Ovary (tissue), 3 donors: ENCODE measurements around the gene SCO2.

Experiments
- EP300 ChIP-seq: sonication (generic); formaldehyde crosslinking; IDR thresholded peaks from one replicate; pipeline ENCODE4 v1.6.1; 2017; ENCODE audit warnings: antibody characterized with exemption
- TF ChIP-seq, protein P1 (sequence below), 3 donors: fragments of 450-650 bp in 2 of 3; fragments of 200-600 bp in 1 of 3; IDR thresholded peaks; one replicate each; pipeline versions ENCODE4 v1.5.1 to v1.8.0; 2016 to 2022; ENCODE audit warnings: antibody characterized with exemption in 3 of 3, mild to moderate bottlenecking in 1 of 3
- donor health status: DM: no; HTN: no; CAD: no.

DNA sequence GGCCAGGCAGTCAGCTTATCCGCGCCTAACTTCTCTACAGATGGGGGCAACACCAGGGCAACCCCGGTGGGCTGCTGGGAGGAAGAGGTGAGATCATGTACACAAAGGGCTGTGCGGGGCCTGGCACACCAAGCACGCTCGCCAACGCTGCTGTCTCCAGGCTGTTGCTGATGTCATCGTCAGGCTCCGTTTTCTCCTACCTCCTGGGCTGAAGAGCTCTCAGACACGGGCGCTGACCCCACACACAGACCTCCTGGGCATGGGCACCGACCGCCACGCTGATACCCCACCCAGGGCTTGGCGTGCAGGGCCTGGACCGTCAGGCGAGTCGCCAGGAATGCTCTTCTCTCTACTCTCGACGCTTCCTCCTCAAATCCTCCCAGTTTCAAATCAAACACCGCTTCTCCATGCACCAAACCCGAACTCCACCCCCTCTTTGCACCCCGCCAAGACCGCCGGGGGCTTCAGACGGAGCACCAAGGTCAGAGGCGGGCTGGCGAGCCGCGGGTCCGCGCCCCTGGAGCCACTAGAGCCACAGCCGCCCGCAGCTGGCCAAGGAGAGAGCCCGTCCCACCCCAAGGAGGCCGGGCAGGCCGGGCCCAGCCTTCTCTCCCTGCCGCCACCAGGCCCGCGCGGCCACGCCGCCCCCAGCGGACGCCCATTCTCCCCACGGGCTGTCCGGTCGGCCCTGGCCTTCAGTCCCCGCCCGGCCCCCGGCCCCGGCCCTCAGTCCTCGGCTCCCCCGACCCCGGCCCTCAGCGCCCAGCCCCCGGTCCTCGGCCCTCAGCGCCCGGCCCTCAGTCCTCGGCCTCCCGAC is 51.3 kb downstream of the SCO2 start:
- TF ChIP-seq, protein P1, sequence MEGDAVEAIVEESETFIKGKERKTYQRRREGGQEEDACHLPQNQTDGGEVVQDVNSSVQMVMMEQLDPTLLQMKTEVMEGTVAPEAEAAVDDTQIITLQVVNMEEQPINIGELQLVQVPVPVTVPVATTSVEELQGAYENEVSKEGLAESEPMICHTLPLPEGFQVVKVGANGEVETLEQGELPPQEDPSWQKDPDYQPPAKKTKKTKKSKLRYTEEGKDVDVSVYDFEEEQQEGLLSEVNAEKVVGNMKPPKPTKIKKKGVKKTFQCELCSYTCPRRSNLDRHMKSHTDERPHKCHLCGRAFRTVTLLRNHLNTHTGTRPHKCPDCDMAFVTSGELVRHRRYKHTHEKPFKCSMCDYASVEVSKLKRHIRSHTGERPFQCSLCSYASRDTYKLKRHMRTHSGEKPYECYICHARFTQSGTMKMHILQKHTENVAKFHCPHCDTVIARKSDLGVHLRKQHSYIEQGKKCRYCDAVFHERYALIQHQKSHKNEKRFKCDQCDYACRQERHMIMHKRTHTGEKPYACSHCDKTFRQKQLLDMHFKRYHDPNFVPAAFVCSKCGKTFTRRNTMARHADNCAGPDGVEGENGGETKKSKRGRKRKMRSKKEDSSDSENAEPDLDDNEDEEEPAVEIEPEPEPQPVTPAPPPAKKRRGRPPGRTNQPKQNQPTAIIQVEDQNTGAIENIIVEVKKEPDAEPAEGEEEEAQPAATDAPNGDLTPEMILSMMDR (IDR thresholded peaks at IDR 0.05) = no peak
- TF ChIP-seq EP300 = no peak
